GM18858 (cell line): ENCODE data around the gene PLPP2.
"Not testable (repeated sequence)": the region's sequence is repeated elsewhere in the genome, so short reads cannot be mapped to it uniquely, and the experiment has no call there.

Source experiments
- ATAC-seq: cut with Tn5 transposase; IDR thresholded peaks from one replicate; pipeline ENCODE4 v1.9.1; 2021; ENCODE audit not compliant: unreplicated experiment

Gene PLPP2

DNA sequence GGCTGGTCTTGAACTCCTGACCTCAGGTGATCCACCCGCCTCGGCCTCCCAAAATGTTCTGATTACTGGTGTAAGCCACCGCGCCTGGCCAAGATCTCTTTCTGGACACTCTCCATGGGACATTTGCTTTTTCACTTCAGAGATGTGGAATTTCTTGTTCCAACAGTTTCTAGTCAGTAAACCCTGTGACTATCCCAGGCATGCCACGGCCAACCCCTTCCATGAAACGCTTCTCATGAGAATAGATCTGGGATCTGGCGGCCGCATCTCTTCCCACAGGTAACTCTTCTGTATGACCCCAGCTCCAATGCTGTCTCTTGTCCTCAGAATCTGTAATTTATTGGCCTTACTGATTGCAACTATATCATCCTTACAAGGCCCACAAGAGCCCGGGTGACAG lies 16.2 kb downstream of the PLPP2 start:
- ATAC-seq: no peak

DNA sequence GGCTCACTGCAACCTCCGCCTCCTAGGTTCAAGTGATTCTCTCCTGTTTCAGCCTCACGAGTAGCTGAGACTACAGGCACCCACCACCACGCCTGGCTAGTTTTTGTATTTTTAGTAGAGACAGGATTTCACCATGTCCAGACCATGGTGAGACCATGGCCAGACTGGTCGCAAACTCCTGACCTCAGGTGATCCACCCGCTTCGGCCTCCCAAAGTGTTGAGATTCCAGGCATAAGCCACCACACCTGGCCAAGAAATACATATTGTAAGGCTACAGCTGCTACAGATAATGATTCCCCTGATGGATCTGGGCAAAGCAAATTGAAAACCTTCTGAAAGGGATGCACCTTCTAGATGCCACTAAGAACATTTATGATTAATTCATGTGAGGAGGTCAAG lies 17.8 kb downstream of the PLPP2 start:
- ATAC-seq: no peak

DNA sequence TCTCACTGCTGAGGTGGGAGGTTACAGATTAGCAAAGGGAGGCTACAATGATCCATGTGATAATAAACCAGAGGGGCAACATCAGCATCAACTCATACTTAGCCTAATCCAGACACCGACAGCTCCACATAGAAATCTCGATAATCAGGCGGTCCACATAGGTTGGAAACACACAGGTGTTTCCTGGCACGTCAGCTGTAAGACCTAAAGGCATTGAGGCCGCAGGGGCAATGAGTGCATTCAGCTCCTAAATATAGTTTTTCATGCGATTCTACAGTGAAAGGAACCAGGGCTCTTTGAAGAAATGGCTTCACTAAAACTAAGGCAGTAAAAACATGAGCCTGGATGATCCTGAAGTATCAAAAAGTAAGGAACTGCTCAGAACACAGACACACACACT lies 19.3 kb downstream of the PLPP2 start:
- ATAC-seq: no peak

DNA sequence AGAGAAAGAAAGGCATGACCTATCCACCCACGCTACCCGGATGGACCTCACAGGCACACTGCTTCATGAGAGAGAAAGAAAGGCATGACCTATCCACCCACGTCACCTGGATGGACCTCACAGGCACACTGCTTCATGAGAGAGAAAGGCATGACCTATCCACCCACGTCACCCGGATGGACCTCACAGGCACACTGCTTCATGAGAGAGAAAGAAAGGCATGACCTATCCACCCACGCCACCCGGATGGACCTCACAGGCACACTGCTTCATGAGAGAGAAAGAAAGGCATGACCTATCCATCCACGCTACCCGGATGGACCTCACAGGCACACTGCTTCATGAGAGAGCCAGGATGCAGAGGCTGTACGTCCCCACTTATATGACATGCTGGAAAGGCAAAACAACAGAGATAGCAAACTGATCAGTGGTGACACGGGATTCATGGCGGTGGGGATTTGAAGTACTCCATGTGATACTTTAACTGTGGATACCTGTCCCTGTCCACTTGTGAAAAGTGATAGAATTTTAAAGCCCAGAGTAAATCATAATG lies 20.4 kb downstream of the PLPP2 start:
- ATAC-seq: not testable (repeated sequence)

DNA sequence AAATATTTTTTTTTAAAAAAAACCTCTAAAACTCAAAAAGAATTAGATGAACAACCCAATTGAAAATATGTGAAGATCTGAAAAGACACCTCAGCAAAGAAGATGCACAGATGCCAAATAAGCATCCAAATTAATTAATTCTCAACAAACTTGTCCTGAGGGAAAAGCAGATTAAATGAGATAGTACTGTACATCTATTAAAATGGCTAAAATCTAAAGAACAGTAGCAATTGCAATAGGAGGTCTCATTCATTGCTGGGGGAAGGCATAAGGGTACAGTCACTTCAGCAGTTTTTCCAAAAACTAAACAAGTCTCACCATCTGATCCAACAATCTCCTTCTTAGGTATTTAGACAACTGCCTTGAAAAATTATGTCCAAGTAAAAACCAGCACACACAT lies 22.0 kb downstream of the PLPP2 start:
- ATAC-seq: no peak

DNA sequence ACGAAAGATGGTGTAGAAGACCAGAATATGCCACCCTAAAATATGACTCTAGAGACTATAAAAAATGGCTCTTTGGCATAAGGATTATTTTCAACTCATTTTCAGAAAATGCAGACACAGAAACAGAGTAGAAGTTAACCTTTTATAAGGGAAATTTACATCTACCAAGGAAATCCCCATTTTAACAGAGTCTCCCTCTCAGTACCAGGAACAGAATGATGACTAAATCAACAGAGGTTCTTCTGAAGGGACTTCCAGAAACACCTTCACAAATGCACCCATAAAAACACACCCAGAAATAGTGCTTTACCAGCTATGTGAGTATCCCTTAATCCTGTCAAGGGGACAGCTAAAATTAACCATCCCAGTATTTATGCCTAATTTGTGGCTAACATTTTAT lies 29.1 kb downstream of the PLPP2 start:
- no peak for ATAC-seq

DNA sequence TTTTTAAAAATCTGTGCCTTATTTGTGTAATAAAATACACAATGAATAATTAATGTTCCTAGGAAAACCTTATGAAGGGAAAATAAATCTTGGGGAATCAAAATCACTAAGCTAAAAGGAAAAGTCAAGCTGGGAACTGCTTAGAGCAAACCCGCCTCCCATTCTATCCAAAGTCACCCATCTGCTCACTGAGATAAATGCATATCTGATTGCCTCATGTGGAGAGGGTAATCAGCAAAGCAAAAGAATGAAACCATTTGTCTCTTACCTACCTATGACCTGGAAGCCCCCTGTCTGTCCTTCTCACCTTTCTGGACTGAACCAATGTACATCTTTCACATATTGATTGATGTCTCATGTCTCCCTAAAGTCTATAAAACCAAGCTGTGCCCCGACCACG lies 34.4 kb downstream of the PLPP2 start:
- not testable (repeated sequence) for ATAC-seq

DNA sequence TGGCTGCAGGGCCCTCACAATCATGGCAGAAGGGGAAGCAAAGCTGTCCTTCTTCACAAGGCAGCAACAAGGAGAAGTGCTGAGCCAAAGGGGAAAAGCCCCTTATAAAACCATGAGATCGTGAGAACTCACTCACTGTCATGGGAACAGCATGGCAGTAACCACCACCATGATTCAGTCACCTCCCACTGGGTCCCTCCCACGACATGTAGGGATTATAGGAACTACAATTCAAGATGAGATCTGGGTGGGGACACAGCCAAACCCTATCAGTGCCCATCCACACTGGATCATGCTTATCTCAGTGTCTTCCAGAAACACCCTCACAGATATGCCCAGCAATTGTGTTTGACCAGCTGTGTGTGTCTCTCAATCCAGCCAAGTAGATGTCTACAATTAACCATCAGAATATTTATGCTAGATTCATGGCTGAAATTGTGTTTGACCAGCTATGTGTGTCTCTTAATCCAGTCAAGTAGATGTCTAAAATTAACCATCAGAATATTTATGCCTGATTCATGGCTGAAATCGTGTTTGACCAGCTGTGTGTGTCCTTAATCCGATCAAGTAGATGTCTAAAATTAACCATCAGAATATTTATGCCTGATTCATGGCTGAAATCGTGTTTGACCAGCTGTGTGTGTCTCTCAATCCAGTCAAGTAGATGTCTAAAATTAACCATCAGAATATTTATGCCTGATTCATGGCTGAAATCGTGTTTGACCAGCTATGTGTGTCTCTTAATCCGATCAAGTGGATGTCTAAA lies 38.6 kb downstream of the PLPP2 start:
- not testable (repeated sequence) for ATAC-seq

DNA sequence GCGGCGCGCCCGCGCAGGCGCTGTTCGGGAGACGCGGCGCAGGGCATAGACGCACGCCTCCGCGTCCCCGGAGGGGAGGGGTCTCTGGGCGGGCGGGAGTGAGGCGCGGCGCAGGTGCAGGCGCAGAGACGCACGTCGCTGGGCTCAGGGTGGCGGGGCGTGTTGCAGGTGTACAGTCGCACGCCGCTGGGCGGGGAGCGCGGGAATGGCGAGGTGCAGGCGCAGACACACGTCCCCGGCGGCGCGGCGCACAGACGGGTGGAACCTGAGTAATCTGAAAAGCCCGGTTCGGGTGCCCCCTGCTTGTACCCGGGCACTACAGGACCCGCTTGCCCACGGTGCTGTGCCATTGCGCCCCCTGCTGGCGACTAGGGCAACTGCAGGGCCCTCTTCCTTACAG lies 44.7 kb downstream of the PLPP2 start:
- ATAC-seq: no peak

DNA sequence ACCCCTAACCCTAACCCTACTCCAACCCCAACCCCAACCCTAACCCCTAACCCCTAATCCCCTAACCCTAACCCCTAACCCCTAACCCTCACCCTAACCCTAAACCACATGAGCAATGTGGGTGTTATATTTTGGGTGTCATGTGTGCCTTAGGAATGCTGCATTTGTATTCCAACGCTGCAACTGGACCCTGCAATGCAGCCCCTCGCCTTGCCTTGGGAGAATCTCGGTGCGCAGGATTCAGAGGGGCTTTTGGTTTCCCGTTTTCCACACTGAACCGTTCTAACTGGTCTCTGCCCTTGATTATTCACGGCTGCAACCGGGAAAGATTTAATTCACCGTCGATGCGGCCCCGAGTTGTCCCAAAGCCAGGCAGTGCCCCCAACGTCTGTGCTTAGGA lies 45.3 kb downstream of the PLPP2 start:
- ATAC-seq: not testable (repeated sequence)

DNA sequence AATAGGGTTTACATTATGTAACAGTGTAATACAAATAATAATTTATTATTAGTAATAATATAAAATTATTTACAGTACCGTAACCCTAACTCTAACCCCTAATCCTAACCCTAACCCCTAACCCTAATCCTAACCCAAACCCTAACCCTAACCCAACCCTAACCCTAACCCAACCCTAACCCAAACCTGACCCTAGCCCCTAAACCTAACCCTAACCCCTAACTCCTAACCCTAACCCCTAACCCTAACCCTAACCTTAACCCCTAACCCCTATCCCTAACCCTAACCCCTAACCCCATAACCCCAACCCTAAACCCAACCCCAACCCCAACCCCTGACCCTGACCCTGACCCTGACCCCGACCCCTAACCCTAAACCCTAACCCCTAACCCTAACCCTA lies 45.7 kb downstream of the PLPP2 start:
- ATAC-seq: no peak
